Camera-type eye (tissue), 1 donor: ENCODE results near the gene OOSP4B. TPM values are rescaled to one million over a fixed set of nuclear protein-coding genes. Genes with fewer than 3 reads are reported as not detected.

Experiments used
- total RNA-seq: library from RNA; depleted of rRNA; stranded (reverse); fragments of >200 nt; gene quantifications from one replicate; pipeline ENCODE4 v1.2.3, GENCODE V29; 2014

OOSP4B gene
- total RNA-seq = not detected

DNA sequence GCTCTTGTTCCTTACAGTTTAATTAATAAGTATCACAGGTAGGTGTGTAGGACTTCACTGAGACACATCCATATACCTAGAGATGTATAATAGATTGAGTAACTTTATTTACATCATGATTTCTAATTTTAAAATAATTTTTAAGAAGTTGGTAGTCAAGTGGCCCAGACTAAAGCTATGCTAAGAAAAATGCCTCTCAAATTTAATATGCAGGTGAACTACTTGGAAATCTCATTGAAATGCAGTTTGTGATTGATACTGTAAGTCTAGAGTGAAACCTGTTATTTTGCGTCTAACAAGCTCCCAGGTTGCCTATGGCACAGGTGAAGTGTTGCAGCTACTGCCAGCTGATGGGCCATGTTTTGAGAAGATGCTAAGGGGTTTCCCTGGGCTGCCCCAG lies at the start of gene OOSP4B:
Gene OOSP4B (plus strand): TSS at position 301 of the 400 bp plus-strand sequence.

DNA sequence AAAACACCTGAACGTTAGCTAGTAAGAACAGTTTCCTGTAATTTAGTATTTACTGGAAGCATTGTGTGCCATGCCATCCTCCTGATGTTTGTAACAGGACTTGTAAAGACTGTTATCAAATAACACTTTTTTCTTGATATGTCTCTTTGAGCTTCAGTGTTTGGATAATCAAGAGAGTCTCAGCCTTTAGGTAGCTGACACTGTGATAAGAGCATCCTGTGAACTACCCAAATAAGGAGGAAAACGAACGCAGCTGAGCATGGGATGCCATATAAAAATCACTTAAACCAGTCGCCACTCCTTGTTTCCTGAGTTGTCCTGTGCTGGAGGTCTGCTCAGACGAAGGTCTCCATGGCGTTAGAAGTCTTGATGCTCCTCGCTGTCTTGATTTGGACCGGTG lies 23.1 kb downstream of the OOSP4B start, which contains the start of gene OOSP2:
Gene OOSP2 (plus strand): TSS at position 301 of the 400 bp plus-strand sequence. CDS start 51 bp downstream, at position 352.

GRCh38 chr11:60056349-60056969 lies 39.5 kb downstream of the OOSP4B start, which contains the start of gene MS4A3:
Gene MS4A3, plus strand, starts transcription at chr11:60056665. Its CDS starts 4,496 bp downstream, at chr11:60061161.

Other genes with a start within 250 kb of the OOSP4B start
- 35.3 TPM for gene MRPL16, start 206.4 kb upstream of the OOSP4B start, total RNA-seq
- gene CBLIF, start 171.7 kb upstream of the OOSP4B start, total RNA-seq = not detected
- gene TCN1, start 150.7 kb upstream of the OOSP4B start, total RNA-seq = 11.8 TPM
- gene OOSP3, start 138.4 kb upstream of the OOSP4B start, total RNA-seq = not detected
- not detected for gene OOSP1, start 78.7 kb upstream of the OOSP4B start, total RNA-seq
- gene OOSP4A, start 53.1 kb upstream of the OOSP4B start, total RNA-seq = not detected
- not detected for gene OOSP2, start 23.2 kb downstream of the OOSP4B start, total RNA-seq
- 2.3 TPM for gene MS4A3, start 39.5 kb downstream of the OOSP4B start, total RNA-seq
- gene MS4A2, start 71.5 kb downstream of the OOSP4B start, total RNA-seq = 1.5 TPM
- gene MS4A6A, start 165.9 kb downstream of the OOSP4B start, total RNA-seq = 16.2 TPM
- gene MS4A4E, start 226.0 kb downstream of the OOSP4B start, total RNA-seq = 0.49 TPM